ENCODE results near the gene CTDSPL. TPM values are rescaled to one million over a fixed set of nuclear protein-coding genes. Genes with fewer than 3 reads are reported as not detected.
"Not testable (repeated sequence)": the region's sequence is repeated elsewhere in the genome, so short reads cannot be mapped to it uniquely, and the experiment has no call there.

CTDSPL gene
- total RNA-seq, 6 experiments from 2014 or later = 30.3 to 38.8 (median 36.2) TPM

DNA sequence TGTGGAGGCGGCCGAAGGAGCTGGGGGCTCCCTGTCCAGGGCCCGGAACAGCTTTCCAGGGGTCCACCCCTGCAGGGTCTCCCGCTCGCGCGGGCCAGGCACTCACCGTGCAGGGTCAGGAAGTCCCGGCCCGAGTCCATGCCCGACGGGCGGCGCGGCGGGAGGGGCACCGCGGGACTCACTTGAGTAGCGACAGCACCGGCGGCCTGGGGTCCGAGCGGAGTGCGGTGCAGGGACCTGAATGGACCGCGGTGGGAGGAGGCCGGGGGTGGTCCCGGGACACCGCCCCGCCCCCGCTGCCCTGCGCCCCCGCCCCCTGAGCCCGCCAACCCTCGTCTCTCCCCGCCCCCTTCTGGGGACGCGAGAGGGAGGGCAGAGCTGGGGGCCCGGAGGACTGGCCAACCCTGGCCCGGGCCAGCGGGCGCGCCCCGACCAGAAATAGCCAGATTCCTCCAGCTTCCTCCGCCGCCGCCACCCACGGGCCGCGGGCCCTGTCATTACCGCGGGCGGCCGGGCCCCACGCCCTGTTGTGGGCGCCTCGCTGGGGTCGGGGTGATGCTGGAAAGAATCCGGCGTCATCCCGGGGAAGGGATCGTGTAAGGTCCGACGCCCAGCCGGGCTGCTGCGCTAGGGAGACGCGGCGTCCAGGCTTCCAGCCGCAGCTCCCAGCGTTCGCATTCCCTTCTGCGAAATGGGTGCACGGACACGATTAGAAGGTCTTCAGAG is 167.9 kb downstream of the CTDSPL start, which contains the start of gene PLCD1:
Gene PLCD1, minus strand, starts transcription at position 243 of the 726 bp plus-strand sequence. Its CDS starts 103 bp downstream, at position 140.
- peak within 1 kb of the TSS; percentile 69 for H3K27ac Mint-ChIP-seq

DNA sequence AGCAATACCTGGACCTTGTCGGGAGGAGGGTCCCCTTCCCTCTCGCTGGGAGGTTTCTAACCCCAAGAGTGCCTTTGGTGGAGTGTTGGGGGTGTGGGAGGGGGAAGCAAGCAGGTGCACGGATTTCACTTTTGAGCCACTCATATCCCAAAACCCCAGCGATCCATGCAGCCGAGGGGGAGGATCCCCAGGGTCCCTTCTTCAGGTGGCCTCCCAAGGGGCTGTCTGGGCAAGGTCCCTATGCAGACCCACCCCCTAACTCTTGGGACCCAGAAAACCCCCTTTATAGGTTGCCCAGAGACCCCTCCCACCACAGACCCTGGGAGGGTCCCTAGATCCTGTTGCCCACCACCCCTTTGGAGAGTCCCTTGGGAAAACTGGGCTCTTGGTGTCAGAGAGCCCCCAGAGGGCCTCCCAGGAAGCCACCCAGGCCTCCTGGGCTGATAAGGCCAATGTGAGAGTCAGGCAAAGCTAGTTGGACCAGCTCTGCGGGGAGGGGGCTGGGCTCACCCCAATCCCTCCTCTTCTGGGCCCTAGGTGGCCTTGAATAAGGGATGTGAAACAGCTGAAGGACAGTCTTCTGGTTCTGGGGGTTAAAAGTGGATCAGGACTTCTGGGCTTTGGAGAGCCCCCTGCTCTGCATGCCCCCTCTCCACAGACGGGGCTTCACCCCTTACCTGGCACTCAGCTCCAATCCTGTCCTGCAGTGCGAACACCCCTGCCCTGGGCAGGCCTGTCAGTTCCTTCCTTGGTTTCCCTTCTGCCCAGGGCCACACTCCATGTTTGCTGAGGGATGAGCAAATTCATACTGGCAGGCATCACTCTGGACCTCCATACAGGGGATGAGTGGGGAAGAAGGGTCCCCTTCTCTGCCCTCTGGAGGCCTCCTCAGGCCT is 168.7 kb downstream of the CTDSPL start:
- Mint-ChIP-seq H3K4me1 (ENCODE audit: low read depth) (peaks cover 30% of the 10 kb centered on the region), H3K27ac (peak overlapping the region; percentile 72), H3K4me3 (peak overlapping the region; percentile 77), H3K36me3 (ENCODE audit: low read depth) (no peaks in the 10 kb centered on the region), H3K9me3 (no peaks in the 10 kb centered on the region), H3K27me3 (ENCODE audit: insufficient read depth) (peaks cover 4% of the 10 kb centered on the region; the same call in 1 of the 2 replicates)
- DNase-seq = no peak
- TF ChIP-seq, protein P1, sequence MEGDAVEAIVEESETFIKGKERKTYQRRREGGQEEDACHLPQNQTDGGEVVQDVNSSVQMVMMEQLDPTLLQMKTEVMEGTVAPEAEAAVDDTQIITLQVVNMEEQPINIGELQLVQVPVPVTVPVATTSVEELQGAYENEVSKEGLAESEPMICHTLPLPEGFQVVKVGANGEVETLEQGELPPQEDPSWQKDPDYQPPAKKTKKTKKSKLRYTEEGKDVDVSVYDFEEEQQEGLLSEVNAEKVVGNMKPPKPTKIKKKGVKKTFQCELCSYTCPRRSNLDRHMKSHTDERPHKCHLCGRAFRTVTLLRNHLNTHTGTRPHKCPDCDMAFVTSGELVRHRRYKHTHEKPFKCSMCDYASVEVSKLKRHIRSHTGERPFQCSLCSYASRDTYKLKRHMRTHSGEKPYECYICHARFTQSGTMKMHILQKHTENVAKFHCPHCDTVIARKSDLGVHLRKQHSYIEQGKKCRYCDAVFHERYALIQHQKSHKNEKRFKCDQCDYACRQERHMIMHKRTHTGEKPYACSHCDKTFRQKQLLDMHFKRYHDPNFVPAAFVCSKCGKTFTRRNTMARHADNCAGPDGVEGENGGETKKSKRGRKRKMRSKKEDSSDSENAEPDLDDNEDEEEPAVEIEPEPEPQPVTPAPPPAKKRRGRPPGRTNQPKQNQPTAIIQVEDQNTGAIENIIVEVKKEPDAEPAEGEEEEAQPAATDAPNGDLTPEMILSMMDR (IDR thresholded peaks at IDR 0.05) = no peak

More for the DNA sequence above, 167.9 kb downstream of the CTDSPL start, which contains the start of gene PLCD1:
- Mint-ChIP-seq H3K4me1 (ENCODE audit: low read depth) (peaks cover 33% of the 10 kb centered on the region), H3K9me3 (no peaks in the 10 kb centered on the region), H3K36me3 (ENCODE audit: low read depth) (no peaks in the 10 kb centered on the region), H3K27me3 (ENCODE audit: insufficient read depth) (peaks cover 4% of the 10 kb centered on the region; the same call in 1 of the 2 replicates), H3K4me3 (peak within 1 kb of the TSS; percentile 77)
- peak; percentile 28 for DNase-seq
- TF ChIP-seq, protein P1 (IDR thresholded peaks at IDR 0.05) = no peak

DNA sequence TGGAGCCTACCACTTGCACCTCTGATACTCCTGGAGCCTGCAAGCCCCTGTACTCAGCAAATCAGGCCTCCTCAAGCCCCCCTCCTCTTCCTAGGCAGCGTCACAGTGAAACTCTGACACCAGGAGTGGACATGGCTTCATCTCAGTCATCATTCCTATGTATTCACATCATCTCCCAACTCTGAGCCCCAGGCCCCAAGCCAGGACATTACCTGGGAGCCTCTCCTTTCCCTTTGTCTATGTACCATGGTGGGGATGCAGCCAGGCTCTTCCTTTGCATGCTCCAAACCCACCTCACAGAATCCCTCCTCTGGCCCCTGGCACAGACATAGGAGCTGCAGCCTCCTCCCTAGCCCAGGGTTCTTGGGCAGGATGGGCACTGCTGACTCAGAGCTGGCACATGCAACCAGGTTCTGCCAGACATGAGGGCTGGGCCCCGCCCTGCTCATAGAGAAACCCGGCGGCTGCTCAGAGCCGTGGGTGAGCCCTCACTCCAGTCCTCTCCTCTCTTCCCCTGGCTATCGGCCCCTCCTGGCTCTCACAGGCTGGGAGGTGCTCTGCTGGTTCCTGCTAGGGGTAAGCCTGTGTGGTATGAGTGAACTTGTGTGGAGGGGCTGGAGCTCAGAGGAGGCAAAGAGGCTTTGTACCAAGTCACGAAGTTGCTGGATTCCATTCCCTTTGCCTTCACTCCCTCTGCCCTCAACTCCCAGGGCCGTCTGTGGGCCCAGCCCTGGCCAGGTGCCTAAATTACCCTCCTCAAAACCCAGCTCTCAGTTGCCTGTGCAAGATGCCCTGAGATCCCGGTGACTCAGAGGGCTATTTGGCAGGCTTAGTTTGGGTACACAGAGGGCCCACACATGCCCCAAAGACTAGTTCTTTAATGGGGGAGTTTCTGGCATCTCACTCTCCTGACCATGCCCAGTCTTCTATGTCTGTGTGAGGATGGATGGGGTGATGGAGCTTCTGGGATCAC is 169.6 kb downstream of the CTDSPL start:
- peak; percentile 53 for DNase-seq
- H3K27ac Mint-ChIP-seq = peak overlapping the region; percentile 72
- peaks cover 4% of the 10 kb centered on the region; the same call in 1 of the 2 replicates for H3K27me3 Mint-ChIP-seq (ENCODE audit: insufficient read depth)
- no peaks in the 10 kb centered on the region for H3K36me3 Mint-ChIP-seq (ENCODE audit: low read depth)
- H3K9me3 Mint-ChIP-seq = no peaks in the 10 kb centered on the region
- TF ChIP-seq, protein P1 (IDR thresholded peaks at IDR 0.05) = no peak
- peaks cover 22% of the 10 kb centered on the region for H3K4me1 Mint-ChIP-seq (ENCODE audit: low read depth)
- H3K4me3 Mint-ChIP-seq = peak overlapping the region; percentile 45

DNA sequence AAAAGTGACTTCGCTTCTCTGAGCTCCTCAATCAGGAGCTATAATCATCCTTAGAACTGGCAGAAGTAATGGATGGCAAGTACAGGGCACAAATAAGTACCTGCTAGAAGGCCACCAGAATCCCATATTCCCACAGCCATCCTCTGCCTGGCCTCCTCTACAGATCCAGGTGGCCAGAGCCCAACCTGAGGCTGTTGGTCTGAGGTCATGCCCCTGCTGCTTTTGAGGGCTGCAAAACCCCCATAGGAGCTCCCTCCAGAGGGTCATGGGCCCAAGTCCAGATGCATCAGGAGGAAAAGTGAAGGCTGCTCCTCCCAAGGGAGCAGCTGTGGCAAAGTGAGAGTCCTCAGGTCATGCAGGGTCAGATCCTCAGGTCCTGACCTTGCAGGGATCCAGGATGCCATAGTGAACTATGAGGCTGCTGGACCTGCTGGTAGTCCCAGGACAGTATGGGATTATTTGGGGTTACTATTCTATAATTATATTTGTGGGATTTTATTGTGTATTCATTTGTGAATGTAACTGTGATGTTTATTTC is 170.7 kb downstream of the CTDSPL start:
- peaks cover 22% of the 10 kb centered on the region for H3K4me1 Mint-ChIP-seq (ENCODE audit: low read depth)
- no peak for DNase-seq
- H3K27ac Mint-ChIP-seq = no peak overlapping the region
- peaks cover 9% of the 10 kb centered on the region; the same call in 1 of the 2 replicates for H3K27me3 Mint-ChIP-seq (ENCODE audit: insufficient read depth)
- H3K9me3 Mint-ChIP-seq = no peaks in the 10 kb centered on the region
- no peak overlapping the region for H3K4me3 Mint-ChIP-seq
- no peaks in the 10 kb centered on the region for H3K36me3 Mint-ChIP-seq (ENCODE audit: low read depth)
- TF ChIP-seq, protein P1 (IDR thresholded peaks at IDR 0.05) = no peak

DNA sequence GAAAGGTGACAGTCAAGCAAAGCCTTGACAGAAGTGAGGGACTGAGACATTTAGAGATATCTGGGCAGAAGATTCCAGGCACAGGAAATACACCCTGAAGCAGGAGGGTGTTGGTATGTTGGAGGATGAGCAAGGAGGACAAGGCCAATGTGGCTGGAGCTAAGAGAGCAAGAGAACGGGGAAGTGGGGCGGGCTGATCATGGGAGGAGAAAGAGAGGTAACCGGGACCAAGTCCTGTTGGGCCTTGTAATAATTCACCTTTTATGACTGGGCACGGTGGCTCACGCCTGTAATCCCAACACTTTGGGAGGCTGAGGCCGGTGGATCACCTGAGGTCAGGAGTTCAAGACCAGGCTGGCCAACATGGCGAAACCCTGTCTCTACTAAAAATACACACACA is 171.9 kb downstream of the CTDSPL start:
- H3K27ac Mint-ChIP-seq; H3K36me3 Mint-ChIP-seq (ENCODE audit: low read depth); DNase-seq; H3K27me3 Mint-ChIP-seq (ENCODE audit: insufficient read depth); H3K4me3 Mint-ChIP-seq; H3K9me3 Mint-ChIP-seq: not testable (repeated sequence)
- peaks cover 20% of the 10 kb centered on the region for H3K4me1 Mint-ChIP-seq (ENCODE audit: low read depth)

Small RNAs within 50 kb of the gene (microRNA-seq; reads per million reads assigned to microRNA genes)
- gene MIR26A1 = 5.4 reads per million

Other genes with a start within 250 kb of the CTDSPL start
- gene VILL, start 128.9 kb downstream of the CTDSPL start, total RNA-seq (2021; fragmentation: NEBNext Ultra II Directional; extraction: Animal tissue kit (Norgen Biotek cat#: 25700)) = 1 to 10 TPM; 3.5 to 4.6 (median 3.7) TPM
- 10 to 100 TPM; 11.1 to 22.4 (median 17.6) TPM for gene PLCD1, start 167.8 kb downstream of the CTDSPL start, total RNA-seq (2021; fragmentation: NEBNext Ultra II Directional; extraction: Animal tissue kit (Norgen Biotek cat#: 25700))
- gene DLEC1, start 177.3 kb downstream of the CTDSPL start, total RNA-seq (2021; fragmentation: NEBNext Ultra II Directional; extraction: Animal tissue kit (Norgen Biotek cat#: 25700)) = under 1 TPM in 1 of 6 experiments, not detected in 5; 0.05 TPM

Data from HFFc6 (cell line).